HG02588 (cell line): ENCODE data around the gene SLC26A6.

ENCODE experiments used
- ATAC-seq: cut with Tn5 transposase; IDR thresholded peaks from one replicate; pipeline ENCODE4 v1.9.1; 2021; ENCODE audit warnings: mild to moderate bottlenecking, moderate library complexity; ENCODE audit not compliant: unreplicated experiment

SLC26A6 gene, protein sequence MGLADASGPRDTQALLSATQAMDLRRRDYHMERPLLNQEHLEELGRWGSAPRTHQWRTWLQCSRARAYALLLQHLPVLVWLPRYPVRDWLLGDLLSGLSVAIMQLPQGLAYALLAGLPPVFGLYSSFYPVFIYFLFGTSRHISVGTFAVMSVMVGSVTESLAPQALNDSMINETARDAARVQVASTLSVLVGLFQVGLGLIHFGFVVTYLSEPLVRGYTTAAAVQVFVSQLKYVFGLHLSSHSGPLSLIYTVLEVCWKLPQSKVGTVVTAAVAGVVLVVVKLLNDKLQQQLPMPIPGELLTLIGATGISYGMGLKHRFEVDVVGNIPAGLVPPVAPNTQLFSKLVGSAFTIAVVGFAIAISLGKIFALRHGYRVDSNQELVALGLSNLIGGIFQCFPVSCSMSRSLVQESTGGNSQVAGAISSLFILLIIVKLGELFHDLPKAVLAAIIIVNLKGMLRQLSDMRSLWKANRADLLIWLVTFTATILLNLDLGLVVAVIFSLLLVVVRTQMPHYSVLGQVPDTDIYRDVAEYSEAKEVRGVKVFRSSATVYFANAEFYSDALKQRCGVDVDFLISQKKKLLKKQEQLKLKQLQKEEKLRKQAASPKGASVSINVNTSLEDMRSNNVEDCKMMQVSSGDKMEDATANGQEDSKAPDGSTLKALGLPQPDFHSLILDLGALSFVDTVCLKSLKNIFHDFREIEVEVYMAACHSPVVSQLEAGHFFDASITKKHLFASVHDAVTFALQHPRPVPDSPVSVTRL

DNA sequence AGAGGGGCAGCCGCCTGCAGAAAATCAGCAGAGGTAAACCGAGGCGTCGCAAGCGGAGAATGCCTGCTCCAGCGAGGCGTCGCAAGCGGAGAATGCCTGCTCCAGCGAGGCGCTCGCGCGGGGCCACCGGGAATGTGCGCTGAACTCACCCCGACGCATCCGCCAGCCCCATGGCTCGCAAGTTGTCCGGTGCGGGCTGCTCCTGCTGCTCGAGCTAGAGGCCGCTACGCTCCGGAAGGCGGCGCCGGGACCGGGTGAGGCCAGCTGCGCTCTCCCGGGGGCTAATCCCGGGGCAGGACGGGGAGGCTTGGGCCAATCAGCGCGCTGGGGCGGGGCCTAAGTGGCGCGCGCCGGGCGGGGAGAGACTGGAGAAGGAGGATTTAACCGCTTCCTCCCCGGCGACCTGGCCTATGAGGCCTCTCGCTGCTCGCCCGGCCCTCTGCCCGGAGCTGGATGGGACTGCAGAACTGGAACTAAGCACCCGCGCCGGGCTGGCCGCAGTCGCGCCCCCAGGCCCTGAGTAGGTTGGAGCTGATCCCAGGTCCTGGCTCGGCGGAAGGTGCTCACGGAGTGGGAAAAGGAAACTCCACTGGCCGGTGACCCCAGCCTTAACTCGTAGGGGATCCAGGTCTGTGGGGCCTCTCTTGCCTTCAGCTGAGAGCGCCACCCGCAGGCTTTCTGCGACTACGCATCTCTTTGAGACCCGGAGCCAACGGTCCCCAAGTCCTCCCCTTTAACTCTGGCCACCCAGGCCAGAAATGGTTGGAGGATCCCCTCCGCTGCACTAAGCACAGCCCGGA lies at the start of gene SLC26A6:
TSS of gene SLC26A6 (minus strand) at position 240 of the 800 bp plus-strand sequence. CDS start at position 172, 68 bp downstream.
- peak; percentile 91 for ATAC-seq

DNA sequence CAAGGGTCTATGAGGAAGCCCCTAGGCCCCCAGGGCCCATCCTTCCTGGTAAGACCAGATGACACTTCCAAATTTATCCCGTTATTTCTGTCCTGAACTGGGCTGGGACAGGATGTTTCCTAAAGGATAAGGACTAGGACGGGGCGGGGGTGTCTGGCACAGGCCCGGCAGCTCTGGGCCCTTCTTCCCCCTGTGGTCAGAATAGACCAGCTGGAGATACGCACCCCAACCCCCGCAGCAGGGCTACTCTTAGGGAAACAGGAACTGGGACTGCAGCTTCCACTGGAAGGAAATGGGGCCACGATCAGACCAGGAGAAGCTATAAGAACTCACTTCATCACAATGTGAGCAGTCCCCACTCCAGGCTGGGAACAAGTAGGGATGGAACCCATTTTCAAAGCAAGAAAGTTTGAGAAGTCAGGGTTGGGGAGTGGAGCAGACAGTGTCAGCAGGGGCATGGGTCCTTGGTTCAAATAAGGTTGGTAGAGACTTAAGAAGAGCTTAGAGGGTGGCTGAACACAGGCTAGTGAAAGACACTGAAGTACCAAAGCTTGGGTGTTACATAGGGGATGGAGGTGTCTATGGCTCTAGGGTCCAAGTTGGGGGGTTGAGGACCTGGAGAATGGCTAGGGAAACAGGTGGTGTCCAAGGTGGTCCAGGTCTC lies 49.4 kb upstream of the SLC26A6 start:
- ATAC-seq, result no peak

DNA sequence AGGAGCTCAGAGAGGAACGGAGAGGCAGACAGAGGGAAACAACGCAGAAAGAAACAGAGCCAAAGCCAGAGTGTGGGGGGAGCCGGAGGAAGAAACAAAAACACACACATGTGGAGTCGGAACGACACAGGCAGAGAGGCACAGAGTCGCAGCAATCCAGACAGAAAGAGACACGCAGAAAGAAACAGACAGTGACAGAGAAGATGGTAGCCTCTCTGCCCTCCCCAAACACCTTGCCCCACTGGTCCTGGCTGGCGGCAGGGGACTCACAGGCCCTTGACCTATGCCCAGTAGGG lies 48.7 kb upstream of the SLC26A6 start:
- no peak for ATAC-seq

DNA sequence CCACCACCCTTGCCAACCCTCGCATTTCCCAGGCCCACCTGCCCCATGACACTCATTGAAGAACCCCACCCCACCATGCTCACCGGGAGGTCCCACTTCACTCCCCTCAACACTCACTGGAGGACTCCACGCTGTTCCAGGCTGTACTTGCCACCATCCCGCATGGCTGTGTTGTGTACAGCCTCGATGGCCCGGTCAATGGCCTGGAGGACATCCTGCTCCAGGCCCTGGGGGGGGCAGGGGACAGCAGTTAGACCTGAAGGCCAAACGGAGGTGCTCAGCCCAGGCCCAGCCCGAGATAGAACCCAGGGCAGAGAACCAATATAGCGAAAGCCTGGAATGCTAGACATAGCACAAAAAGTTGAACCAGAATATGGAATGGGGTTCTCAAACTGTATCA lies 47.5 kb upstream of the SLC26A6 start:
- ATAC-seq, result no peak

DNA sequence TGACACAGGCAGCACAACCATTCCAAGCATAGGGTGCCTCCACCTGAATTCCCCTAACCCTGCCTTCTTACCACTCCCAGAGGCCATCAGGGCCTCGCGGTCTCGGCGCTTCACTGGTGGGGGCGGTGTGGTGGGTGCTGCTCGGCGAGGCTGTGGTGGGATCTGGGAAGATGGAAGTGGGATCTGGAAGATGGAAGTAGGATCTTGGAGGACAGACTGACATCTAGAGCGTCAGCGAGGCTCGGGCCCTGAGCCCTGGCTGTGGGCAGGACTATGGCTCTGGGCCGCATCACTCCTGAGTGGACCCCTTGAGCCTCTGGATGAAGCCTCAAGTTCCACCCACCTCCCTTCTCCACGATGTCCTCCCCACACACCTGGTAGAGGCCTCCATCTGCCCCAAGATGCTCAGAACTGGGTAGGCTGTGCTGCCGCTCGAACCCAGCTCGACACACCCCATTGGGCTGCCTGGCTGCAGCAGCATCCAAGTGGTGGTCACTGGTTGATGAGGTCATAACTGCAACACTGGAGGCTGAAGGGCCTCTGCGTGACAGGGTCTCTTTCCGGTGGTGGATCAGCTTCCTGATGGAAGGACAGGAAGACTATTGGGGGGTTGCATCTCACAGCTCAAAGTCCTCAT lies 46.8 kb upstream of the SLC26A6 start:
- no peak for ATAC-seq

DNA sequence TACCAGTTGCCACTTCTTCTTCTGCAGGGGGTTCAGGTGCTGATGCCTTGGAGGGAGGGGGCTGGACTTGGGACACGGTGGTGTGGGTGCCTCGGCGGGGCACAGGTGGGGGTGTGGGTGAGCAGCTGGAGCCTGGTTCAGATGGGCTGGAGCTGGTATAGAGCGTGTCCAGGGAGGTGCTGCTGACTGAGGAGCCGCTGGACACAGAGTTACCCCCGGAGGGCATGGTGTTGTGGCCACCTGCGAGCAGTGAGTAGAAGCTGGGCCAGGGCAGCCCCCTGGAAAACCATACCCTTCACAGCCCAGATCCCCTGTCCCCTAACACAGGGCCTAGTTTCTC lies 46.2 kb upstream of the SLC26A6 start:
- ATAC-seq, result no peak

DNA sequence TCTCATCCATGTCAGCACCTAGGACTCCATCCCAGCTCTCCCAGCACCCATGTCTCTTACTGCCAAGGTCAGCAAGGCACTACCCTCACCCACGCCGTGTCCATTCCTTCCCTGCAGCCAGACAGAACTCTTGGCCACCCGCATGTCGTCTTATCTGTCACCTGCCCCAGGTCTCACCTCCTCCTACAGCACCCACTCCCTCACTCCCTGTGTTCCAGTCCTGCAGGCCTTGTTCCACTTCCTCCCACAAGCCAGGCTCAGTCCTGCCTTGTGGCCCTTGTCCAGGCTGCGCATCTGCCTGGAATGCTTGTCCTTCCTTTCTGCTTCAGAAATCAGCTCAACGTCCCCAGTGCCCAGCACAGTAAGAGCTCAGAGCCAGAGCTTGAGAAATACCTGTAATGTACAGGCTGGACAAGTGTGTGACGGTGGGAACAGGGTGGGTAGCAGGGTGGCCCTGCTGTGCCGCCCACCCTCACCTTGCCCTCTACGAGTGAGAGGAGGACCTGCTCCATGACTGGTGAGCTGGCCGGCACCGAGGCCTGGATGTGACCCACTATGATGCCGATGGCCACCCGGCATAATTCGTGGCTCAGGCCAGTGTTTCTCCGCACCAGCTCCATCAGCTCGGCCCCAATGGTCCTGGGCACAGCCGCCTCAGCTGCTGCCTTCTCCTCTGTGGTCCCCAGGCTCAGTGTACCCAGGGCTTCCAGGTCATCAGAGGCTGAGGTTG lies 45.7 kb upstream of the SLC26A6 start:
- no peak for ATAC-seq

DNA sequence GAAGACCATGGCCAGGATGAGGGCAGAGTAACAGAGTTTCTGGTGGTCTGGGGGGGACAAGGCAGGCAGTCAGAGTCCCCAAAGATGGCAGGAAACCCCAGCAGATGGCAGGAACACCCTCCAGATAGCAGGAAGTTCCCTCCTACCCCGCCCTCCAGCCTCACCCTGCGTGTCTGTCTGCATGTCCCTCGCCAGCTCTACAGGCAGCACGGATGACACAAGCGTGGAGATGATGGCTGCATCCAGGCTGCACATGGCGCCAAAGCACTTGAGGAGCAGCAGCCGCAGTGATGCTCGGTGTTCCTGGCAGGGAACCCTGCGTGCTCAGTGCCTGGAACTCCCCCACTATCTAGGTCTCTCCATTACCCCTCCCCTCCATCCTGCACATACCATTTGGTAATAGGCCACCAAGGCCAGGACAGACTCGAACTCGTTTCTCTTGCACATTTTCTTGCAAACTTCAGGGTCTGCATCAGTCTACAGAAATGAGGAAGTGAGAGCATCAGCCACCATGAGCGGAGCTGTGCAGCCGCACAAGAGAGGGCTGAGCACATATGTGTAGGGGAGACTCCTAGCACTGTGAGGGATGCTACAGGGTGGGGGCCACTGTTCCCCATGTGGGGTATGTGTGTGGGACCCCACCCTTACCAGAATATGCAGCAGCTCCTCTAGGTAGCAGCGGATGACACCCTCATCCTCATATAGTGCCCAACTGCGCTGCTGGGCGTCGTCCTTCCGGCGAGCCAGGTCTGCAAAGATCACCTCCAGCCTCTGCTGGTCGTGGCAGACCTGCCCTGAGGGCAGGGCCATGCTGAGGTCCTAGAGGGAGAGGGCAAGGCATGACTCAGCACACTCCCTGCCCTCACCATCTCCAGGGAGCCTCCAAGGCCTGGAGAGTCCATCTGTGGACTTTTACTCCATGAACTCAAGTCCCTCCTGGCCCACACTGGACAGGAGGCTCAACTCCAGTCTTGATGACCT lies 44.4 kb upstream of the SLC26A6 start:
- no peak for ATAC-seq

DNA sequence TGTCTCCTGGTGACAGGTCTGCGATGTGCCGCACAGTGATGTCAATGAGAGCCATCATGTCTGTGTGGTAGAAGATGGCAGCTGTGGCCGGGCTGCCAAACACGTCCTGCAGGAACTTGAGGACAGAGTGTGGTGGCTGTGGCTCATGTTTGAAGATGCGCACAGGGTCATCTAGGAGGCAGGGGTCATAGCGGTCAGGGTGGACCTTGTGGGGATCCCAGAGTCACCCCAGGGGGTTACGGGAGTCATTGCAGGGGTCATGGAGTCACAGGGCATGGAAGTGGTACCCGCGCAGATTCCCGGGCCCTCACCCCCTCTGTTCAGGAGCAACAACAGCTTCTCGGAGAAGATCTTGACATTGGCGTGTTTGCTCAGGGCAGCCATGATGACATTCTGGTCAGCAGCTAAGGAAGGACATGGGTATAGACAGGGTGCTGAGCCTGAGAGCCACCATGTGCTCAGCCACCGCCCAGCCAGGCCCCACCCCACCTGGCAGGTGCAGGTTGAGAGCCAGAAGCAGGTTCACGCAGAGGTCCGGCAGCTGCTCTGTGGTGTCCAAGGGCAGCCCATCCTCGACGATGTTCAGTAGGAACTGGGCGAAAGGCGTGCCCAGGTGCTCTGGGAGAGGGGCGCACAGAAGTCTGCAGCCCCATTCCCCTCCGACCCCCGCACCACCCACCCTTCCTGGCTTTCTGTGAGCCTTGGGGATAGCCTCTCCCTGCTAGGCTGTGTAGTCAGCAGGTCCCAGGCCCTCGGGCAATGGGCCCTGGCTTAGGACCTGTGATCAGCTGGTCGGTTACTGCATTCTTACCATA lies 43.5 kb upstream of the SLC26A6 start:
- ATAC-seq, result no peak

DNA sequence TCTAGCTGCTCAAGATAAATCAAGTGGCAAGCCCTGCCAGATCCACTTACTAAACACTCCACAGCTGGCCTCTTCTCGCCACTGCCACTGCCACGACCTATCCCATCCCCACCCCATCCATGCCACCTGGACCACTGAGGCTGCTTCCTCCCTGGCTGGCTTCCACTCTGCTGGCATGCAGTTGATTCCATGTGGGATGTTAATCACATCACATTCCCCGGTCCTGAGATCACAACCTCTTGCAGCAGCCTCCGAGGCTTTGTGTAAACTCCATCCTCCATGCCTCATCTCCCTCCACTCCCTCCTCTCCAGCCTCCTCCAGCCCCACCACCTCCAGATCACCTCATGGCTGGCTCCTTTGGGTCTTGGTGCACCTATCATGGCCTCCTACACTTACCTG lies 42.8 kb upstream of the SLC26A6 start:
- ATAC-seq, result no peak

DNA sequence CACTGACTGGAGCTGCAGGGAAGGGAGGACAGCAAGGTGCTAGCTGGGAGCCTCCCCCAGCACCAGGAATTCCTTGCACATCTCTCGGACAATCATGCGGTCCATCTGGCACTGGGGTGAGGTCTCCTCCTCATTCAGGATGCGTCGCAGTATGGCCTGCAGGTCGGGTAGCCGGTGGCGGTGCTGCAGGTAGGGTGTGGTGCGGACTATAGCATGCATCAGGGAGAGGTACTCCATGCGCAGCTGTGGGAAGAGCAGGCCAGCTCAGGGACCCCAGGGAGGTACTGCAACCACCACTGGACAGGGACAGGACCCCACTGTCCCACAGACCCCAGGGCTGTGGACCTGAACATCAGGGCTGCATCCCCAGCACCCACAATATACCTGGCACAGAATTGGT lies 39.2 kb upstream of the SLC26A6 start:
- ATAC-seq, result no peak

DNA sequence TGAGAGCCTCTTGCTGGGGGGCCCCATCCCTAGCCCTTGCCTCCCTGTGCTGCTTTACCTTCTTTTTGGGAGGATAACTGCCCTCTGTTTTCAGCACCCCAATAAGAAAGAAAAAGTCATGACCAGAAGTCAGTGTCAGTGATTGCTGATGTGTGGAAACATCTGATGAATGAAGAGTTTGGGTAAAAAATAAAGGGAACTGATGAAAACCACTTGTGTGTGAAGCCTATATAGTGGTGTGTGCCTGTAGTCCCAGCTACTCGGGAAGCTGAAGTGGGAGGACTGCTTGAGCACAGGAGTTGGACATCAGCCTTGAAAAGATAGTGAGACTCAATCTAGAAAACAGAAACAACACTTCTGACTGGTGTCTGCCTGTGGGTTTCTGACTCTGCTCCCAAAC lies 37.3 kb upstream of the SLC26A6 start:
- ATAC-seq, result no peak

DNA sequence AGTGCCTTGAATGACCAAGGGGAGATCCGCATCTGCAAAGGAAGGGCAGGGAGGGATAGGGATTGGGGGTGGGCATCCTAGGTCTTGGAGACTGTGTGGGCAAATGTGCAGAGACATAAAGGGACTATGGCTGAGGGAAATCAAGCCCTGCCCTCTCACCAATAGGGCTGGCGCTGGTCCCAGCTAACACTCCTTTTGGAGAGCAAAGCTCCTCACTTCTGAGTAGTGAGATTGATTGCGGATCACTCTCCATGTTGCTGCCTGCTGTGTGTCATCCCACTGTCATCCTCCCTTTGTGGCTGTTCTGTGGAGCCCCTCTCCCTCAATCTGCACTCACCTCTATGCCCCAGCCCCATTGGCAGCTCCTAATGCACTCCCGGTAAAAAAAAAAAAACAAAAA lies 29.7 kb upstream of the SLC26A6 start:
- ATAC-seq, result no peak

DNA sequence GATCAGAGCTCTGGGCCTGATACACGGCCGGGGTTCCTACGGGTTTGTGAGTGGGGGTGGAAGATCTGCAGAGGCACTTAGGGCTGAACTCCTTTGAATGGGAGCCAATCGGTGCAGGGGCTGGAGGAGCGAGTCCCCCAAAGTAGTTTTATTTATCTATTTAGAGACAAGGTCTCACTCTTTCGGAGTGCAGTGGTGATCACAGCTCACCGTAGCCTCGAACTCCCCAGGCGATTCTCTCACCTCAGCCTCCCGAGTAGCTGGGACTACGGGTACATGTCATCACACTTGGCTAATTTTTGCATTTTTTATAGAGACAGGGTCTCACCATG lies 29.0 kb upstream of the SLC26A6 start:
- no peak for ATAC-seq

DNA sequence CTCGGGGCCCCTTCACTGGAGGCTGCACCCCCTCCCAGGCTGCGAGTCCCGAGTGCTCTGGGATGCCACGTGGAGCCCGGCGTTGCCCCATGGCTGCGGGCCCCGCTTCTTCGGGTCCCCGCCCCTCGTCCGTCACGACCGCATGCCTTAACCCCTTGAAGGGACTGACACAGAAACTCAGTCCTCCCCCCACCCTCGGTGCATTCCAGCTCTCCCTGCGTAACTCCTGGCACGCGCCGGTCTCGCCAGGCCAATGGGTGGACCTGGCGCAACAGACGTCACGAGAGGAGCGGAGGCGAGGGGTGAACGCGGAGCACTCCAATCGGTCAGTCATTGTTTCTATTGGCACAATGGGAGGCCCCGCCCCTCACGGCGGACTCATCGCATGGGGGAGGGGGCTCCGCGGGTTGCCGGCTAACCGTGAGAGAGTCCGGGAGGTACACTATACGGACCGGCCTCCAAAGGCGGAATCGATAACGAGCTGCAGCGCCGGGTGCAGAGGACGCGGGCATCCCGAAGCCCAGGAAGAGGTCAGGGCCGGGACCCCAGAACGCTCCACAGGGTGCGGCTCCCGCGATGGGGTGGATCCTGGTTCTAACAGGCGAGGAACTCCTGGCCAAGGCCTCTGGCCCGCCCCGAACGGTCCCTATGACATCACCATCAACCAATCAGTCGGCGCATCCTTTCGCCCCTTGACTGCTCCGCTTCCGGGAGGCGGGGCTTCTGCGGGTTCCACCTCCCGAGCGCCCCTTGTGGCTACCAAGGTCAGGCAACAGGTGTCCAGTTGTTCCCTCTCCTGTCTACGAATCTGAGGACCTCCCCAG lies 28.4 kb upstream of the SLC26A6 start:
- peak; percentile 88 for ATAC-seq

DNA sequence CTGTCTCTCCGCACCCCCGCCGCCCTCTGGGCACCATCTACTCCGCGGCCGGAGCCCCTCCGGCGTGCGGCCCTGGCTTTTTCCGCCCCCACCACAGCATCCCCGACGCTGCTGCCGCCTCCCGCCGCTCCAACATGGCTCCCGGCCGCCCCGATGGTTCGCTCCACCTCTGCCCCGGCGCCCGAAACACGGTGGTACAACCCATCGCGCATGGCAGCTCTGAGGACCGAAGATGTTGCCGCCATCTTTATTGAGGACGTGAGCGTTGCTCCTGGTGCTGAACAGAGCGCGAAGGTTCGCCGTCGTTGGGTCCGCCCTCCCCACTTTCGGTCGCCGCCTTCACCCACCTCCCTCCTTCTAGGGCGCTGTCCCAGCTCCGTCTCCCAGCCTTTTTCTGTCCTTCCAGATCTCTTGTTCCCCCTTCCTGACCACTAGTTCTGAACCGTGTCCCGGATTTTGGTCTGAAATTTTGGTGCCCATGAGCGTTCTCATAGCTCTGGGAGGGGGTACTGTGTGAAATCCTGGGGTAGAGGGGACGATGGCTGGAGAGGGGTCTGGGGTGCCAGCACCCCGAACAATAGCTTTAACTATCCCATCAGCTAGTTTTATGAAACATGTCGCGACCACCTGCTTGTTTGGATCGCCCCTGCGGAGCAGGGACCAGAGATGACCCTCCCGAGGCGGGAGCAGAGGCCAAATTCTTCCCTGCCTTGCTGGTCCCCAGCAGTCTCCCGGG lies 27.7 kb upstream of the SLC26A6 start, which contains the start of gene CELSR3:
TSS of gene CELSR3 (minus strand) at position 134 of the 736 bp plus-strand sequence. CDS start 252 bp downstream, outside the sequence.
- no peak for ATAC-seq
